Measurements from ENCODE around the gene RRN3. TPM values are rescaled to one million over a fixed set of nuclear protein-coding genes. Genes with fewer than 3 reads are reported as not detected.
"Not testable (repeated sequence)": the region's sequence is repeated elsewhere in the genome, so short reads cannot be mapped to it uniquely, and the experiment has no call there.

RRN3 gene
- total RNA-seq, 1 experiment from 2014 or later: 57.7 TPM

DNA sequence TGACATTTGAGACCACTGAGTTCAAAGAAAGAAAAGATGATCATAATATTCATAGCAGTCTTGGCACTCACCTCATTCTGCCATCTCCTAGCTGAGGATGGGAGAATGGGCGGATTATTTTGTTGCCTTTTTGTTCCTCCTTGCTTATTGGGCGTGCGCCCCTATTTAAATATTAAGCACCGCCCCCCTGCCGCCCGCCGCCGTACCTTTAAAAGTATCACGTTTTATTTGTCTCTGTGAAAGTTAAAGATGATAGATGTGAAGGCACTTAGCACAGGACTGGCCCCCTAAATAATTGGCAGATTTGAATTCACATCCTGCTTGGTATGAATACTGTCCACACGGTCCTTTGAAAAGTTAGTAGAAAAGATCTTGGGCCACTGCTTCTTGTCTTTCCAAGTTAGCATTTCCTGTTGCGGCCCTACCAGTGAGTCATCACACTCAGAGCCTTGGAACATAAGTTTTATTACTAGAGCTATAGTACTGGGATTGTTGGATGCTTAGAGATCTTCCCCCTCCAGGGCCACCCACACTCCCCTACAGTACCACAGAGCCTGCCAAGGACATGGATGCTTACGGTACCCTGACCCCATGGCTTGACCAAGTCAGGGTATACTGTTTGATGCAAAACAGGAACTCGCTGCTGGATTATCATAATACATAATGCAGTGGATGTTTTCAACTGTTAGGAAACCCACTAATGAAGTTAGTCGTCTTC is 68.7 kb downstream of the RRN3 start:
- ATAC-seq: peak; percentile 24
- H3K27ac ChIP-seq (ENCODE audit: low read depth, low read length): peak overlapping the region; percentile 16; the same call in 1 of the 2 replicates
- DNase-seq (ENCODE audit: low read depth, low spot score); H3K9ac ChIP-seq (ENCODE audit: low read length); H3K9me3 ChIP-seq (ENCODE audit: control insufficient read depth in 1 of 2, insufficient read depth in 1 of 2, low read depth in 1 of 2, low read length in 2 of 2); H3K9me2 ChIP-seq (ENCODE audit: insufficient read depth); H4K20me1 ChIP-seq (ENCODE audit: insufficient read depth); CTCF ChIA-PET; POLR2A ChIA-PET; BruUV-seq (replicated peaks); H2AFZ ChIP-seq (ENCODE audit: low read depth, low read length, poor library complexity, severe bottlenecking); H3K4me3 ChIP-seq (replicated peaks in 1 of 2; ENCODE audit: low read depth in 1 of 2, low read length in 2 of 2); RAD21 ChIA-PET (ENCODE audit: low non-redundant PET in 1 of 2, low total read pairs in 2 of 2, uncharacterized antibody in 2 of 2, unreplicated experiment in 2 of 2); H3K27me3 ChIP-seq (ENCODE audit: insufficient read depth, low read length): not testable (repeated sequence)
- H3K79me2 ChIP-seq (ENCODE audit: insufficient read depth, low read length): peaks cover 16% of the 10 kb centered on the region; the same call in 1 of the 2 replicates
- TF ChIP-seq POLR2AphosphoS5 (IDR thresholded peaks at IDR 0.05; ENCODE audit: low read depth, low read length): peak; percentile 31; the same call in 1 of the 2 replicates
- intact Hi-C loops (cut with micrococcal nuclease): loop anchor here (10.0 kb wide), 1 partner anchor 51 kb away; the partner anchor contains the start of gene PDXDC1
- peaks cover 14% of the 10 kb centered on the region in 2 experiments for H3K36me3 ChIP-seq (ENCODE audit: control insufficient read depth in 1 of 2, insufficient read depth in 2 of 2, low read length in 2 of 2)
- peak overlapping the region; percentile 35 for H3K4me2 ChIP-seq (ENCODE audit: low read length)
- peaks cover 0 to 12% of the 10 kb centered on the region in 2 experiments; a peak in 2 of 4 replicates for H3K4me1 ChIP-seq (ENCODE audit: control insufficient read depth in 1 of 2, insufficient read depth in 2 of 2, low read length in 2 of 2)

DNA sequence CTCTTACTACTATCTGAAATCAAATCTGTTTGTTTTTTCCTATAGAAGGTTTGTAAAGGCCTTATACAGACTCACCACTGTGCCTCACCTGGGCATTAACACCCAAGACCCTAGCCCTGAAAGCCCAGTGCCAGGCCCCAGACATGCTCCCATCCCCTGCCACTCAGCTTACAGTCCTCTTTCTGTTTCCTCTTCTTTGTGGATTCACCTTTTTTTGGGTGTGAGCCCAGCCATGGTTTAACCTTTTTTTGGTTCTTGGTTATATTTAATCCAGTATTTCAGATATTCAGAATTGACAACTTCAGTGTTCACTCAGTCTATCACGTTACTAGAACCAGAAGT is 69.2 kb downstream of the RRN3 start:
- ATAC-seq; BruUV-seq (replicated peaks); H3K9me3 ChIP-seq (ENCODE audit: control insufficient read depth in 1 of 2, insufficient read depth in 1 of 2, low read depth in 1 of 2, low read length in 2 of 2); H3K9ac ChIP-seq (ENCODE audit: low read length); DNase-seq (ENCODE audit: low read depth, low spot score); H3K27me3 ChIP-seq (ENCODE audit: insufficient read depth, low read length); H3K9me2 ChIP-seq (ENCODE audit: insufficient read depth); H2AFZ ChIP-seq (ENCODE audit: low read depth, low read length, poor library complexity, severe bottlenecking); RAD21 ChIA-PET (ENCODE audit: low non-redundant PET in 1 of 2, low total read pairs in 2 of 2, uncharacterized antibody in 2 of 2, unreplicated experiment in 2 of 2); H3K4me3 ChIP-seq (replicated peaks in 1 of 2; ENCODE audit: low read depth in 1 of 2, low read length in 2 of 2); H3K4me2 ChIP-seq (ENCODE audit: low read length); POLR2A ChIA-PET; H4K20me1 ChIP-seq (ENCODE audit: insufficient read depth); CTCF ChIA-PET: not testable (repeated sequence)
- peaks cover 16% of the 10 kb centered on the region; the same call in 1 of the 2 replicates for H3K79me2 ChIP-seq (ENCODE audit: insufficient read depth, low read length)
- peaks cover 0 to 12% of the 10 kb centered on the region in 2 experiments; a peak in 2 of 4 replicates for H3K4me1 ChIP-seq (ENCODE audit: control insufficient read depth in 1 of 2, insufficient read depth in 2 of 2, low read length in 2 of 2)
- peaks cover 12 to 14% of the 10 kb centered on the region in 2 experiments for H3K36me3 ChIP-seq (ENCODE audit: control insufficient read depth in 1 of 2, insufficient read depth in 2 of 2, low read length in 2 of 2)
- peak overlapping the region; percentile 16; the same call in 1 of the 2 replicates for H3K27ac ChIP-seq (ENCODE audit: low read depth, low read length)
- intact Hi-C loops (cut with micrococcal nuclease): loop anchor here (10.0 kb wide), 1 partner anchor 50 kb away; the partner anchor contains the start of gene PDXDC1

DNA sequence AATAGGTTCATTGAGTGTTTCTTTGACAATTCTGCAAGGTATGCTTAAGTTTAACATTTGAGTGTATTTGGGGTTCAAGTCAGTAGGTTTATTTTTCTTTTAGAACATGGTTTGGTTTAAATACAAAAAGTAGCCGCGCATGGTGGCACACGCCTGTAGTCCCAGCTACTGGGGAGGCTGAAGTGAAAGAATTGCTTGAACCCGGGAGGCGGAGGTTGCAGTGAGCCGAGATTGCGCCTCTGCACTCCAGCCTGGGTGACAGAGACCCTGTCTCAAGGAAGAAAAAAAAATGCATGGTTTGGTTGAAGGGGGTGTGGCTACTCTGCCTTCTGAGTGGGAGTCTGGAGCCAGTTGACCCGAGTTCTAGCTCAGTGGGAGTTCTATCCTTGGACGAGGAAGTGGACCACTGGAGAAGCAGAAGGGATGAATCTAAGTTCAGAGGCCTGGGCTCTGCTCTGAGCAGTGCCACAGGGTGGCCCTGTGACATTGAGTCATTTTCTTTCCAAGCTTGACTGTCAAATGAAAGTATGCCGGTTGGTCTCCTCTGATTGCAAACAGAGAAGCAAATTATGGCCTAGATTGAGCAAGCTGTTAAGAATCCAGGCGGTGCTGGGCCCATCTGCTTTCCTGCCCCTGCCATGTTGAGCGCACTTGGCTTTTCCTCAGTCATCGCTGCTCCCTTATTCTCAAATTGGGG is 70.5 kb downstream of the RRN3 start:
- Histone ChIP-seq H3K36me3 (ENCODE audit: control insufficient read depth in 1 of 2, insufficient read depth in 2 of 2, low read length in 2 of 2) (peaks cover 20 to 21% of the 10 kb centered on the region in 2 experiments), H3K79me2 (ENCODE audit: insufficient read depth, low read length) (peaks cover 11% of the 10 kb centered on the region; the same call in 1 of the 2 replicates), H3K4me1 (ENCODE audit: control insufficient read depth in 1 of 2, insufficient read depth in 2 of 2, low read length in 2 of 2) (peaks cover 0 to 12% of the 10 kb centered on the region in 2 experiments; a peak in 2 of 4 replicates)
- RAD21 ChIA-PET (ENCODE audit: low non-redundant PET in 1 of 2, low total read pairs in 2 of 2, uncharacterized antibody in 2 of 2, unreplicated experiment in 2 of 2); H3K9me3 ChIP-seq (ENCODE audit: control insufficient read depth in 1 of 2, insufficient read depth in 1 of 2, low read depth in 1 of 2, low read length in 2 of 2); H3K4me3 ChIP-seq (replicated peaks in 1 of 2; ENCODE audit: low read depth in 1 of 2, low read length in 2 of 2); H3K9me2 ChIP-seq (ENCODE audit: insufficient read depth); H4K20me1 ChIP-seq (ENCODE audit: insufficient read depth); H3K4me2 ChIP-seq (ENCODE audit: low read length); H3K9ac ChIP-seq (ENCODE audit: low read length); DNase-seq (ENCODE audit: low read depth, low spot score); BruUV-seq (replicated peaks); POLR2A ChIA-PET; H3K27ac ChIP-seq (ENCODE audit: low read depth, low read length); H3K27me3 ChIP-seq (ENCODE audit: insufficient read depth, low read length); ATAC-seq; H2AFZ ChIP-seq (ENCODE audit: low read depth, low read length, poor library complexity, severe bottlenecking); CTCF ChIA-PET: not testable (repeated sequence)
- intact Hi-C loops (cut with micrococcal nuclease): loop anchor here (10.0 kb wide), 1 partner anchor 49 kb away; the partner anchor contains the start of gene PDXDC1

Data from HCT116 (cell line).